Right atrium auricular region (tissue), 2 donors: Measurements from ENCODE around the gene ZBTB26. TPM values are rescaled to one million over a fixed set of nuclear protein-coding genes. Genes with fewer than 3 reads are reported as not detected.
A peak's percentile ranks its signal among the peaks of the same experiment; 100 is the strongest.

ENCODE experiments used
- DNase-seq: peaks from one replicate; pipeline ENCODE4 v3.0.0-alpha.2; 2019; ENCODE audit warnings: low spot score
- H3K27ac ChIP-seq, 2 donors: fragments of 200-600 bp; sonication (generic); 1 replicate in 1 of 2; 2 replicates in 1 of 2; pipeline ENCODE4 v1.5.1; 2016 to 2019
- H3K27me3 ChIP-seq, 2 donors: fragments of 200-600 bp; sonication (generic); one replicate each; pipeline versions ENCODE4 v1.5.1 to v1.6.0; 2017 to 2019
- H3K36me3 ChIP-seq: fragments of 200-600 bp; sonication (generic); one replicate; pipeline ENCODE4 v1.5.1; 2016
- H3K4me1 ChIP-seq, 2 donors: fragments of 200-600 bp; sonication (generic); one replicate each; pipeline versions ENCODE4 v1.5.1 to v1.6.0; 2017 to 2019
- H3K4me3 ChIP-seq, 2 donors: fragments of 200-600 bp; sonication (generic); 1 replicate in 1 of 2; 2 replicates in 1 of 2; pipeline ENCODE4 v1.5.1; 2017 to 2019; ENCODE audit warnings: mild to moderate bottlenecking in 1 of 2, moderate library complexity in 1 of 2
- H3K9me3 ChIP-seq, 2 donors: fragments of 200-600 bp; sonication (generic); one replicate each; pipeline ENCODE4 v1.5.1; 2019
- total RNA-seq, 2 donors: library from RNA; depleted of rRNA; stranded (reverse); fragments of >200 nt; gene quantifications; one replicate each; pipeline ENCODE4 v1.1.0, GENCODE V29; 2016
- TF ChIP-seq, protein P1 (sequence below), 2 donors: fragments of 200-600 bp; sonication (generic); IDR thresholded peaks; one replicate each; pipeline ENCODE4 v1.5.1; 2019; ENCODE audit warnings: antibody characterized with exemption in 2 of 2

The ZBTB26 gene
- total RNA-seq, 2 donors from 2014 or later = 4.1 to 4.2 TPM

DNA sequence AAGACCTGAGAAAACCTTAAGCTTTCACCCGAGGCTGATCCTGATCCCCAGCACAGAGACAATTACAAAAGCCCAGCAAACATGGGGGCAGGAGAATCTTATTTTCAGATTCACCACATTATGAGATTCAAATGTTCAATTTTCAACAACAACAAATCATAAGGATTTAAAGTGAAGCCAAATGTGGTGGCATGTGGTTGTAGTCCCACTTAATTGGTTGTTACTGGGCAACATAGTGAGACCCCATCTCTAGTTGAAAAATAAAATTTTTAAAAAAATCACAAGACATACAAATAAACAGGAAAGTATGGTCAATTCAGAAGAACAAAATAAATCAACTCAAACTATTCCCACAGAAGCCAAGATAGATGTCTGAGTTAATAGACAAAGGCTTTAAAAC, 5.6 kb upstream of the ZBTB26 start:
- no peak overlapping the region for H3K4me3 ChIP-seq
- H3K36me3 ChIP-seq = peaks cover 7% of the 10 kb centered on the region
- H3K9me3 ChIP-seq = no peaks in the 10 kb centered on the region
- peaks cover 0 to 33% of the 10 kb centered on the region in 2 donors for H3K4me1 ChIP-seq
- H3K27ac ChIP-seq = no peak overlapping the region
- TF ChIP-seq, protein P1, sequence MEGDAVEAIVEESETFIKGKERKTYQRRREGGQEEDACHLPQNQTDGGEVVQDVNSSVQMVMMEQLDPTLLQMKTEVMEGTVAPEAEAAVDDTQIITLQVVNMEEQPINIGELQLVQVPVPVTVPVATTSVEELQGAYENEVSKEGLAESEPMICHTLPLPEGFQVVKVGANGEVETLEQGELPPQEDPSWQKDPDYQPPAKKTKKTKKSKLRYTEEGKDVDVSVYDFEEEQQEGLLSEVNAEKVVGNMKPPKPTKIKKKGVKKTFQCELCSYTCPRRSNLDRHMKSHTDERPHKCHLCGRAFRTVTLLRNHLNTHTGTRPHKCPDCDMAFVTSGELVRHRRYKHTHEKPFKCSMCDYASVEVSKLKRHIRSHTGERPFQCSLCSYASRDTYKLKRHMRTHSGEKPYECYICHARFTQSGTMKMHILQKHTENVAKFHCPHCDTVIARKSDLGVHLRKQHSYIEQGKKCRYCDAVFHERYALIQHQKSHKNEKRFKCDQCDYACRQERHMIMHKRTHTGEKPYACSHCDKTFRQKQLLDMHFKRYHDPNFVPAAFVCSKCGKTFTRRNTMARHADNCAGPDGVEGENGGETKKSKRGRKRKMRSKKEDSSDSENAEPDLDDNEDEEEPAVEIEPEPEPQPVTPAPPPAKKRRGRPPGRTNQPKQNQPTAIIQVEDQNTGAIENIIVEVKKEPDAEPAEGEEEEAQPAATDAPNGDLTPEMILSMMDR (IDR thresholded peaks at IDR 0.05) = no peak
- H3K27me3 ChIP-seq = no peaks in the 10 kb centered on the region
- no peak for DNase-seq

DNA sequence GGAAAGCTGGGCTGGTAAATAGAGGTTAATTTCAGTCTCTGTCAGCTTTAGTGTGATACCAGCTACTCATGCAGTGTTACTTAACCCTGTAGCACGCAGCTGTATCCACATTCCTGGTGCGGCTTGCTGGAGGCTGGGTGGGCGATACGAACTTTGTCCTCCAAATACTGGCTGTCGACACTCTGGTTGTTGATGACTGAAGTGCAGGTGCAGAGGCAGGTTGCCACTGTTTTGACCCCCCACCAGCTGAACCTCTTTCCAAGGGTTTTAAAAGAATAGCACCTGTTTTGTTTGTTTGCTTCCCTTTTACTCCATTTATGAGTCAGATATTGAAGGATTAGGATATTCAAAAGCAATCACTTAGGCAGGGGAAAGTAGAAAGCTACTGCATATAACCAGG, 5.2 kb upstream of the ZBTB26 start:
- H3K36me3 ChIP-seq = peaks cover 7% of the 10 kb centered on the region
- TF ChIP-seq, protein P1 (IDR thresholded peaks at IDR 0.05) = no peak
- H3K4me3 ChIP-seq = no peak overlapping the region
- no peak overlapping the region for H3K27ac ChIP-seq
- no peaks in the 10 kb centered on the region for H3K27me3 ChIP-seq
- no peak for DNase-seq
- peaks cover 0 to 29% of the 10 kb centered on the region in 2 donors for H3K4me1 ChIP-seq
- no peaks in the 10 kb centered on the region for H3K9me3 ChIP-seq

DNA sequence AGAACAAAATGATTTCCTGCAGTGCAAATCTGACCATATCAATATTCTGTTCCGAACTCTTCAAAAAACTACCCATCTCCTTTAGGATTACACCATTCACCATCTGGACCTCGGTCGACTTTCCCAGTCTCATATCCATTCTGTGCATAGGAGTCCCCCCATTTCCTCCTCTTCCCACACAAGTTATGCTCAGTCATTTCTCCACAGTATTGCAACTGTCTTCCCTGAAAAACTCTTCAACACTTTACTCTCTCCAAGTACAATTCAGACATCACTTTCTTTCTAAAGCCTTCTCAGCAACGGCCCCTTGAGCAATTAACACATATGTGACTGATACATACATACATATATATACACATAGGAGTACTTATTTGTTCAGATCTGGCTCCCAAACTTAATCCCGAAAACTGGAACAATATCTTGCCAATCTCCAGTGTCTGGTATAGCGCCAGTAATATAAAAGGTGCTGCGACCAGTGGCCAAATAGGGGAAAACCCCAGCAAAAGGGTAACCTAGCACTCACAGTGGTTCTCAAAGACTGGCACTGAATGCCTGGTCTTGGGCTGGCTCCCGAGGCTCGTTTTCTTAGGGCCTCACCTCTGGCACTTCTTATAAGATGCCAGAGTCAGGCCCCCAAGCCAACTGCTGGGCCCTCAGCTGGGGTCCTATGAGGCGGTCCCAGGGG, 629 bp downstream of the ZBTB26 start:
- no peak for DNase-seq
- H3K9me3 ChIP-seq = no peaks in the 10 kb centered on the region
- H3K36me3 ChIP-seq = no peaks in the 10 kb centered on the region
- H3K27me3 ChIP-seq = no peaks in the 10 kb centered on the region
- peak overlapping the region; percentile 94 to 95 for H3K4me3 ChIP-seq
- H3K4me1 ChIP-seq = peaks cover 0 to 35% of the 10 kb centered on the region in 2 donors
- TF ChIP-seq, protein P1 (IDR thresholded peaks at IDR 0.05) = no peak
- H3K27ac ChIP-seq = peak overlapping the region; percentile 88 to 91

DNA sequence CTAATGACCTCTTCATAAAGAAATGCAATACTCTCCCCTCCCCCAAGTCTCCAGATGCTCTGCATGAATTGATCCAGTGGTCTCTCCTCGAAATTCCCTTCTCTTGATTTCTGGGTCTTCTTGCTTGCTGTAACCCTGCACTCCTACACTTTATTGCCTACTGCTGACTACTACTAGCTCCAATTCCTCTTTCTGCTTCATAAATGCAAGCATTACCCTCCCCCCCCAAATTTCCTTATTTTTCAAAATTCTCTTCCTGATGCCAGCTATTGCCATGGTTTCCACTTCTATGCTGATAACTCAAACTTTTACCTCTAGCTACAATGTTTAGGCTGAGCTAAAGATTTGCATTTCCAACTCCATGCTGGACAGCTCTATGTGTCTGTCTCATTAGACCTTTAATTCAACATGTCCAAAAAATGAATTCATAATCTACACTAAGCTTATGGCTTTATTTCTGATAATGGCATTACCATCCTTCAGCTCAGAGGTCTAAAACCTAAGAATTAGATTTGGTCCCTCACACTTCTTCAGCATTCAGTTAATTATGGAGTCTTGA, 1.4 kb downstream of the ZBTB26 start:
- H3K4me3 ChIP-seq = no peak overlapping the region
- H3K4me1 ChIP-seq = peaks cover 0 to 35% of the 10 kb centered on the region in 2 donors
- TF ChIP-seq, protein P1 (IDR thresholded peaks at IDR 0.05) = no peak
- H3K27me3 ChIP-seq = no peaks in the 10 kb centered on the region
- H3K36me3 ChIP-seq = no peaks in the 10 kb centered on the region
- DNase-seq = no peak
- no peak overlapping the region for H3K27ac ChIP-seq
- H3K9me3 ChIP-seq = no peaks in the 10 kb centered on the region

DNA sequence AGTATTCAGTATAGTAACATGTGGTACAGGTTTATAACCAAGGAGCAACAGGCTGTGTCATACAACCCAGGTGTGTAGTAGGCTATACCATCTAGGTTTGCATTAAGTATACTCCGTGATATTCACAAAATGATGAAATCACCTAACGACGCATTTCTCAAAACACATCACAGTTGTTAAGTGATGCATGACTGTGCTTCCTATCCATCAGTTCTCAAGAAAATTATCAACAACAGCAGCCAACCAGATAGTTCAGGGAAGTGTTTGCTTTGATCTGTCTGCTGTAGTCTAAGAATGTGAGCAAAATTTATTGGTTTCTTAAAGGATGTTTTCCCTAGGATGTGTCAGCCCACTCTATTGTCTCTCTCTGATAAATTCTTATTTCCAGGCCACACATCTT, 7.4 kb downstream of the ZBTB26 start:
- no peaks in the 10 kb centered on the region for H3K4me1 ChIP-seq
- DNase-seq = no peak
- TF ChIP-seq, protein P1 (IDR thresholded peaks at IDR 0.05) = no peak
- H3K36me3 ChIP-seq = peaks cover 9% of the 10 kb centered on the region
- no peak overlapping the region for H3K4me3 ChIP-seq
- no peak overlapping the region for H3K27ac ChIP-seq
- H3K27me3 ChIP-seq = no peaks in the 10 kb centered on the region
- no peaks in the 10 kb centered on the region for H3K9me3 ChIP-seq
